DOHH2 (cell line): ENCODE results near the gene CCDC112.

Source experiments
- H3F3A ChIP-seq: fragments of 200-600 bp; sonication (generic), shearing (Covaris generic); 2 replicates; pipeline ENCODE4 v1.6.0; 2016; ENCODE audit warnings: antibody characterized with exemption, mild to moderate bottlenecking; ENCODE audit not compliant: control insufficient read depth, insufficient read depth
- H3K27ac ChIP-seq: fragments of 200-600 bp; sonication (generic); 2 replicates; pipeline ENCODE4 v1.5.1; 2014; ENCODE audit warnings: low read depth, mild to moderate bottlenecking, low read length, moderate library complexity
- H3K27me3 ChIP-seq: fragments of 200-600 bp; sonication (generic); 2 replicates; pipeline ENCODE4 v1.6.1; 2014; ENCODE audit warnings: mild to moderate bottlenecking, low read length, mixed read lengths; ENCODE audit not compliant: control insufficient read depth
- H3K36me3 ChIP-seq: fragments of 200-600 bp; sonication (generic); 2 replicates; pipeline ENCODE4 v1.6.1; 2014; ENCODE audit warnings: mild to moderate bottlenecking, low read length, moderate library complexity, mixed read lengths; ENCODE audit not compliant: control insufficient read depth
- H3K4me1 ChIP-seq: fragments of 200-600 bp; sonication (generic); 2 replicates; pipeline ENCODE4 v1.6.1; 2014; ENCODE audit warnings: mild to moderate bottlenecking, low read length, mixed read lengths; ENCODE audit not compliant: control insufficient read depth
- H3K4me2 ChIP-seq: fragments of 200-600 bp; sonication (generic); 2 replicates; pipeline ENCODE4 v1.6.0; 2014; ENCODE audit warnings: mild to moderate bottlenecking, low read length, moderate library complexity
- H3K4me3 ChIP-seq: fragments of 200-600 bp; sonication (generic); 2 replicates; pipeline ENCODE4 v1.5.1; 2014; ENCODE audit warnings: mild to moderate bottlenecking, low read length, mixed read lengths
- H3K79me2 ChIP-seq: fragments of 200-600 bp; sonication (generic); 2 replicates; pipeline ENCODE4 v1.6.1; 2014; ENCODE audit warnings: mild to moderate bottlenecking, low read length, mixed read lengths; ENCODE audit not compliant: control insufficient read depth
- H3K9me2 ChIP-seq: fragments of 200-600 bp; sonication (generic); replicated peaks from 2 replicates; pipeline ENCODE4 v1.6.1; 2014; ENCODE audit warnings: mild to moderate bottlenecking, low read length, mixed read lengths; ENCODE audit not compliant: control insufficient read depth
- H3K9me3 ChIP-seq: fragments of 200-600 bp; sonication (generic); 2 replicates; pipeline ENCODE4 v1.6.1; 2014; ENCODE audit warnings: antibody characterized with exemption, low read length, mixed read lengths; ENCODE audit not compliant: control insufficient read depth, insufficient read depth
- H4K20me1 ChIP-seq: fragments of 200-600 bp; sonication (generic); 2 replicates; pipeline ENCODE4 v1.6.0; 2014; ENCODE audit warnings: low read depth, mild to moderate bottlenecking, antibody characterized with exemption, low read length, moderate library complexity; ENCODE audit not compliant: control insufficient read depth, insufficient read depth
- CTCF ChIP-seq: fragments of 200-600 bp; sonication (generic); IDR thresholded peaks from one replicate; pipeline ENCODE4 v1.5.1; 2014; ENCODE audit warnings: antibody characterized with exemption, mild to moderate bottlenecking, low read depth, low read length; ENCODE audit not compliant: poor library complexity, severe bottlenecking
- EZH2phosphoT487 ChIP-seq: fragments of 200-600 bp; sonication (generic); IDR thresholded peaks from 2 replicates; pipeline ENCODE4 v1.6.1; 2017; ENCODE audit warnings: borderline replicate concordance, mild to moderate bottlenecking, antibody characterized with exemption, low read length, moderate library complexity, mixed read lengths

Gene CCDC112

DNA sequence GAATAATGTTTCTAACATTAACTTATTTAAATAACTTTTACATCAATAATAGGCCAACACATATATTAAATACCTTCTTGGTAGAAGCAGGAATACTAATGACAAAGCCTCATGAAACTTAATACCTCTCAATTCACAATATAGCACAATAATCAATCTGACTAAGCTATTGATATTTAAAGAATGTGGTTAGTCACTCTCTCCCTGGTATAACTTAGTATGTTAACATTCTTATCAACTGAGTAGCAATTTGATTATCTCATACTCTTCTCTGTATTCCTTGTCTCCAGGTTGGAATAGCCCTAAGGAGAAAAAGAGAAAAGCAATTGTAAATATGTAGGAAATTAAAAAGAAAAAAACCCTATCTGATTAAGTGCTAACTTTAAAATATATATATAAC is 28.8 kb downstream of the CCDC112 start:
- TF ChIP-seq CTCF: no peak
- TF ChIP-seq EZH2phosphoT487: no peak
- H3K27ac ChIP-seq: no peak overlapping the region
- H3K36me3 ChIP-seq: no peaks in the 10 kb centered on the region
- H3K4me2 ChIP-seq: no peak overlapping the region
- no peak overlapping the region for H3K4me3 ChIP-seq
- H3K27me3 ChIP-seq: no peaks in the 10 kb centered on the region
- H3K9me3 ChIP-seq: no peaks in the 10 kb centered on the region
- peaks cover 36% of the 10 kb centered on the region for H3K4me1 ChIP-seq
- no peaks in the 10 kb centered on the region for H3K79me2 ChIP-seq
- H3K9me2 ChIP-seq: no peaks in the 10 kb centered on the region
- no peaks in the 10 kb centered on the region for H4K20me1 ChIP-seq
- peaks cover 27% of the 10 kb centered on the region for H3F3A ChIP-seq

DNA sequence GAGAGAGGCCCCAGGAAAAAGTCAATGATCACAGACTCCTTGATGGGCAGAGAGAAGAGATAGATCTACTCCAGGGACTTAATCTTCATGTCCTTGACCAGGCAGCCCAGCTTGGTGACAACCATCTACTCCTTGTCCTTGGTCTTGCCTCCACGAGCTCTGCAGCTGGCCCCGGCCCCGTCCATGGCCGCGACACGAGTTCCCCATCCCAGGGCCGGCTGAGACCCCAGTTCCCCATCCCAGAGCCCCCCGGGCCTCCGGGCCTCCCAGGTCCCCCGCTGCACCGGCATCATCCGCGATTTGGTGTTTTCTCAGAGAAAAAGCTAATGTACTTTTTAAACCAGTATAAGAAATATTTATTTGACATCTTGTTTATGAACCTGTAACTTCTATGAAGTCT is 31.2 kb downstream of the CCDC112 start:
- no peak overlapping the region for H3K4me3 ChIP-seq
- TF ChIP-seq CTCF (no peak), EZH2phosphoT487 (no peak)
- peaks cover 12% of the 10 kb centered on the region; the same call in 1 of the 2 replicates for H3F3A ChIP-seq
- no peaks in the 10 kb centered on the region for H3K9me2 ChIP-seq
- no peaks in the 10 kb centered on the region for H3K9me3 ChIP-seq
- peaks cover 27% of the 10 kb centered on the region for H3K4me1 ChIP-seq
- peaks cover 24% of the 10 kb centered on the region for H3K79me2 ChIP-seq
- H3K27ac ChIP-seq: no peak overlapping the region
- H4K20me1 ChIP-seq: no peaks in the 10 kb centered on the region
- no peaks in the 10 kb centered on the region for H3K27me3 ChIP-seq
- peaks cover 7% of the 10 kb centered on the region; the same call in 1 of the 2 replicates for H3K36me3 ChIP-seq
- no peak overlapping the region for H3K4me2 ChIP-seq

DNA sequence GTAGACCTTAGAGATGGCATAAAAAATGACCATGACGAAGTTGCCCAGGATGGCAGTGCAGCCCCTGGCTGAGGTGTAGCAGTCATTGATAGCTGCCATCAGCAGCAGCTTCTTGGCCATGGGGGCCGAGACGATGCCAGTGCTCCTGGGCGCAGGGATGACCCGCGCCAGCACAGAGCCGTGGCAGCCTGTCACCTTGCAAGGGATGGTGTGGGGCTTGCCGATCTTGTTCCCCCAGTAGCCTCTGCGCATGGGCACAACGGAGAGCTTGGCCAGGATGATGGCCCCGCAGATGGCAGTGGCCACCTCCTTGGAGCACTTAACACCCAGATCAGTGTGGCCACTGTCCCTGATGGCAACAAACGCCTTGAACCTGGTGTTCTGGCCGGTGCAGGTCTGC is 31.7 kb downstream of the CCDC112 start:
- no peaks in the 10 kb centered on the region for H3K27me3 ChIP-seq
- no peak overlapping the region for H3K4me2 ChIP-seq
- H3K36me3 ChIP-seq: peaks cover 8% of the 10 kb centered on the region; the same call in 1 of the 2 replicates
- TF ChIP-seq CTCF (no peak), EZH2phosphoT487 (no peak)
- no peak overlapping the region for H3K4me3 ChIP-seq
- H3F3A ChIP-seq: peaks cover 9% of the 10 kb centered on the region; the same call in 1 of the 2 replicates
- H3K9me2 ChIP-seq: no peaks in the 10 kb centered on the region
- H4K20me1 ChIP-seq: no peaks in the 10 kb centered on the region
- H3K27ac ChIP-seq: no peak overlapping the region
- H3K79me2 ChIP-seq: peaks cover 28% of the 10 kb centered on the region
- H3K9me3 ChIP-seq: no peaks in the 10 kb centered on the region
- H3K4me1 ChIP-seq: peaks cover 27% of the 10 kb centered on the region
